Regular cardiac myocyte (primary cell): Measurements from ENCODE around the gene MINDY3. TPM values are rescaled to one million over a fixed set of nuclear protein-coding genes. Genes with fewer than 3 reads are reported as not detected.

ENCODE experiments used
- total RNA-seq: library from RNA; depleted of rRNA; stranded (reverse); fragments of >200 nt; gene quantifications from 2 replicates; pipeline ENCODE4 v1.2.3, GENCODE V29; 2014

Gene MINDY3
- total RNA-seq = 39.1 and 42.8 TPM in 2 replicates

GRCh38 chr10:15859906-15860691 is at the start of gene MINDY3:
Gene MINDY3 (minus strand): TSS chr10:15860507. CDS start chr10:15860299, 208 bp downstream.

Other genes starting within 250 kb of the MINDY3 start
- gene ITGA8, start 140.6 kb downstream of the MINDY3 start, total RNA-seq = 16.9 and 84.6 TPM in 2 replicates